Astrocyte (in vitro differentiated cells and primary cell): ENCODE data around the gene PEX11B. TPM values are rescaled to one million over a fixed set of nuclear protein-coding genes. Genes with fewer than 3 reads are reported as not detected.

Experiments used
- DNase-seq: peaks from one replicate; pipeline ENCODE4 v3.0.0-alpha.2; 2010; ENCODE audit warnings: low read depth
- FAIRE-seq: peaks from 2 replicates; lab custom pipeline; 2011; peaks lifted over from hg19 to GRCh38; lab: Jason Lieb, UNC
- H2AFZ ChIP-seq: 2 replicates; pipeline ENCODE4 v1.6.0; 2012; ENCODE audit warnings: low read depth, low read length, inconsistent platforms
- H3K27ac ChIP-seq: 2 replicates; pipeline ENCODE4 v1.5.1; 2011; ENCODE audit warnings: low read depth, low read length, inconsistent platforms
- H3K27me3 ChIP-seq: 2 replicates; pipeline ENCODE4 v1.6.0; 2011; ENCODE audit warnings: low read length, inconsistent platforms; ENCODE audit not compliant: insufficient read depth
- H3K36me3 ChIP-seq: 2 replicates; pipeline ENCODE4 v1.5.1; 2011; ENCODE audit warnings: low read length, inconsistent platforms; ENCODE audit not compliant: insufficient read depth
- H3K4me1 ChIP-seq: 2 replicates; pipeline ENCODE4 v1.5.1; 2011; ENCODE audit warnings: low read length, inconsistent platforms; ENCODE audit not compliant: insufficient read depth
- H3K4me2 ChIP-seq: 2 replicates; pipeline ENCODE4 v1.6.0; 2012; ENCODE audit warnings: low read length, inconsistent platforms
- H3K4me3 ChIP-seq: 2 replicates; pipeline ENCODE4 v1.5.1; 2011; ENCODE audit warnings: low read depth, mild to moderate bottlenecking, low read length, inconsistent platforms; ENCODE audit not compliant: insufficient read depth
- H3K79me2 ChIP-seq: 2 replicates; pipeline ENCODE4 v1.6.0; 2012; ENCODE audit warnings: mild to moderate bottlenecking, low read length, inconsistent platforms; ENCODE audit not compliant: insufficient read depth
- H3K9ac ChIP-seq: 2 replicates; pipeline ENCODE4 v1.6.0; 2012; ENCODE audit warnings: mild to moderate bottlenecking, low read length, inconsistent platforms
- H3K9me3 ChIP-seq: 2 replicates; pipeline ENCODE4 v1.5.1; 2012; ENCODE audit warnings: low read depth, mild to moderate bottlenecking, low read length, inconsistent platforms; ENCODE audit not compliant: insufficient read depth
- H4K20me1 ChIP-seq: 2 replicates; pipeline ENCODE4 v1.6.0; 2012; ENCODE audit warnings: low read length, inconsistent platforms; ENCODE audit not compliant: insufficient read depth
- H3K27ac Mint-ChIP-seq: one replicate; pipeline ENCODE4 v1.8.0; 2021; ENCODE audit warnings: mild to moderate bottlenecking, mixed read lengths; ENCODE audit not compliant: unreplicated experiment
- H3K27me3 Mint-ChIP-seq: one replicate; pipeline ENCODE4 v1.8.0; 2021; ENCODE audit warnings: low read depth, mixed read lengths; ENCODE audit not compliant: unreplicated experiment
- H3K36me3 Mint-ChIP-seq: one replicate; pipeline ENCODE4 v1.8.0; 2021; ENCODE audit warnings: low read depth, mixed read lengths; ENCODE audit not compliant: unreplicated experiment
- H3K4me1 Mint-ChIP-seq: one replicate; pipeline ENCODE4 v1.8.0; 2021; ENCODE audit warnings: low read depth, mixed read lengths; ENCODE audit not compliant: unreplicated experiment
- H3K4me3 Mint-ChIP-seq: one replicate; pipeline ENCODE4 v1.8.0; 2021; ENCODE audit warnings: mild to moderate bottlenecking, moderate library complexity, mixed read lengths; ENCODE audit not compliant: unreplicated experiment
- H3K9me3 Mint-ChIP-seq: one replicate; pipeline ENCODE4 v1.8.0; 2021; ENCODE audit warnings: mild to moderate bottlenecking, mixed read lengths; ENCODE audit not compliant: unreplicated experiment
- CTCF ChIP-seq: IDR thresholded peaks from 2 replicates; pipeline ENCODE4 v1.5.1; 2011; ENCODE audit warnings: low read depth, mild to moderate bottlenecking, inconsistent platforms, low read length, moderate library complexity; ENCODE audit not compliant: insufficient read depth
- EZH2 ChIP-seq: IDR thresholded peaks from 2 replicates; pipeline ENCODE4 v1.6.1; 2012; ENCODE audit warnings: mild to moderate bottlenecking, low read length, inconsistent platforms; ENCODE audit not compliant: insufficient read depth
- total RNA-seq: library from RNA; stranded (reverse); gene quantifications from 2 replicates; pipeline ENCODE4 v1.2.1, GENCODE V29; 2021

Gene PEX11B
- total RNA-seq, 1 donor from 2014 or later: 20.7 TPM

DNA sequence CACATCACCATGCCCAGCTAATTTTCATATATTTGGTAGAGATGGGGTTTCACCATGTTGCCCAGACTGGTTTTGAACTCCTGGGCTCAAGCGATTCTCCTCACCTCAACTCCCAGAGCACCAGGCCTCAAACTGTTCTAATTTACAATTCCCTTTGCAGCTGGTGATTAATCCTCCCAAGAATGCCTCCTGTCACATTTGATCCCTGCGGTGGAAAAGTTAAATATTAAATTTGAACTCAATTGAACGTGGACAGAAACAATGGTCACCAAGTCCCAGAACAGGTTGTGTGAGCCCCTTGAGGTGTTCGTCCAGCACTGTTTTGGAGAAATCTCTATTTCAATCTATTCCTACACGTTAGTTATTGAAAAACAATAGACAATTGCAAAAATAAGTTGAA, 30.9 kb downstream of the PEX11B start:
- H3K27me3 Mint-ChIP-seq: peaks cover 17% of the 10 kb centered on the region
- no peak for DNase-seq
- peaks cover 27% of the 10 kb centered on the region for H3K4me1 ChIP-seq
- no peak for FAIRE-seq
- no peaks in the 10 kb centered on the region for H3K27me3 ChIP-seq
- H3K4me2 ChIP-seq: no peak overlapping the region
- peaks cover 5% of the 10 kb centered on the region for H3K36me3 Mint-ChIP-seq
- peak overlapping the region; percentile 15 for H3K4me3 Mint-ChIP-seq
- no peak overlapping the region for H3K9ac ChIP-seq
- H4K20me1 ChIP-seq: no peaks in the 10 kb centered on the region
- no peak overlapping the region for H3K27ac ChIP-seq
- no peaks in the 10 kb centered on the region for H3K9me3 ChIP-seq
- no peak overlapping the region for H3K4me3 ChIP-seq
- TF ChIP-seq EZH2 (no peak), CTCF (no peak)
- H3K36me3 ChIP-seq: no peaks in the 10 kb centered on the region
- no peaks in the 10 kb centered on the region for H3K9me3 Mint-ChIP-seq
- H3K4me1 Mint-ChIP-seq: peaks cover 25% of the 10 kb centered on the region
- no peak overlapping the region for H3K27ac Mint-ChIP-seq
- no peak overlapping the region for H2AFZ ChIP-seq
- no peaks in the 10 kb centered on the region for H3K79me2 ChIP-seq

GRCh38 chr1:145886816-145887215, 31.7 kb downstream of the PEX11B start:
- H4K20me1 ChIP-seq: no peaks in the 10 kb centered on the region
- TF ChIP-seq CTCF (no peak), EZH2 (no peak)
- Mint-ChIP-seq H3K36me3 (peaks cover 3% of the 10 kb centered on the region), H3K9me3 (no peaks in the 10 kb centered on the region), H3K27me3 (peaks cover 20% of the 10 kb centered on the region), H3K27ac (no peak overlapping the region), H3K4me1 (peaks cover 20% of the 10 kb centered on the region), H3K4me3 (peak overlapping the region; percentile 77)
- DNase-seq (no peak), FAIRE-seq (no peak)
- peaks cover 21% of the 10 kb centered on the region for H3K4me1 ChIP-seq
- no peaks in the 10 kb centered on the region for H3K9me3 ChIP-seq
- no peak overlapping the region for H3K9ac ChIP-seq
- H3K4me3 ChIP-seq: no peak overlapping the region
- H3K79me2 ChIP-seq: no peaks in the 10 kb centered on the region
- no peak overlapping the region for H3K4me2 ChIP-seq
- H3K27me3 ChIP-seq: no peaks in the 10 kb centered on the region
- no peak overlapping the region for H3K27ac ChIP-seq
- no peak overlapping the region for H2AFZ ChIP-seq
- H3K36me3 ChIP-seq: no peaks in the 10 kb centered on the region

GRCh38 chr1:145886390-145886789, 32.1 kb downstream of the PEX11B start:
- no peaks in the 10 kb centered on the region for H3K79me2 ChIP-seq
- H3K27me3 ChIP-seq: no peaks in the 10 kb centered on the region
- H3K9me3 Mint-ChIP-seq: no peaks in the 10 kb centered on the region
- TF ChIP-seq EZH2 (no peak), CTCF (no peak)
- no peaks in the 10 kb centered on the region for H3K36me3 ChIP-seq
- H3K9me3 ChIP-seq: no peaks in the 10 kb centered on the region
- H3K4me3 Mint-ChIP-seq: peak overlapping the region; percentile 81
- peaks cover 20% of the 10 kb centered on the region for H3K27me3 Mint-ChIP-seq
- H4K20me1 ChIP-seq: no peaks in the 10 kb centered on the region
- DNase-seq: no peak
- no peak for FAIRE-seq
- peaks cover 17% of the 10 kb centered on the region for H3K4me1 ChIP-seq
- peaks cover 17% of the 10 kb centered on the region for H3K4me1 Mint-ChIP-seq
- H3K4me2 ChIP-seq: peak overlapping the region; percentile 90
- H3K9ac ChIP-seq: peak overlapping the region; percentile 37
- H3K27ac Mint-ChIP-seq: no peak overlapping the region
- peak overlapping the region; percentile 79 for H3K4me3 ChIP-seq
- H3K36me3 Mint-ChIP-seq: peaks cover 3% of the 10 kb centered on the region
- H3K27ac ChIP-seq: no peak overlapping the region
- H2AFZ ChIP-seq: peak overlapping the region; percentile 91
